Activated CD4-positive, alpha-beta T cell treated with anti-CD3 and anti-CD28 coated beads, Interleukin-2, amount 50 U/mL, for 1 hour (primary cell): Measurements from ENCODE around the gene CBX2.
"Not testable (repeated sequence)": the region's sequence is repeated elsewhere in the genome, so short reads cannot be mapped to it uniquely, and the experiment has no call there.

ENCODE experiments used
- DNase-seq: peaks from one replicate; pipeline ENCODE4 v3.0.0-alpha.2; 2020

Gene CBX2

GRCh38 chr17:79743614-79744013 is 34.3 kb upstream of the CBX2 start:
- no peak for DNase-seq

DNA sequence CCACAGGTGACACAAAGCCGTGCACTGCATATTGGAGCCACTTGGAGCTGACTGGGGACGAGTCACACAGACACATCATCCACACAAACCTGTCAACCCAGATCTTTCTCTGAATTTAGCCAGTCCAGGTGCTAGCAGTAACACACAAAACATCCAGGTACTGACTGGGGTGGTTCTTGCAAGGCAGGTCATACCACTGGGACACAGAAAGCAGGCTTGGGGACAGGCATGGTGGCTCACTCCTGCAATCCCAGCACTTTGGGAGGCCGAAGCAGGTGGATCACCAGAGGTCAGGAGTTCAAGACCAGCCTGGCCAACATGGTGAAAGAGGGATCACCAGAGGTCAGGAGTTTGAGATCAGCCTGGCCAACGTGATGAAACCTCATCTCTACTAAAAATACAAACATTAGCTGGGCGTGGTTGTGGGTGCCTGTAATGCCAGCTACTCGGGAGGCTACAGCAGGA is 32.3 kb upstream of the CBX2 start:
- DNase-seq: no peak

GRCh38 chr17:79746889-79747507 is 30.9 kb upstream of the CBX2 start:
- no peak for DNase-seq

DNA sequence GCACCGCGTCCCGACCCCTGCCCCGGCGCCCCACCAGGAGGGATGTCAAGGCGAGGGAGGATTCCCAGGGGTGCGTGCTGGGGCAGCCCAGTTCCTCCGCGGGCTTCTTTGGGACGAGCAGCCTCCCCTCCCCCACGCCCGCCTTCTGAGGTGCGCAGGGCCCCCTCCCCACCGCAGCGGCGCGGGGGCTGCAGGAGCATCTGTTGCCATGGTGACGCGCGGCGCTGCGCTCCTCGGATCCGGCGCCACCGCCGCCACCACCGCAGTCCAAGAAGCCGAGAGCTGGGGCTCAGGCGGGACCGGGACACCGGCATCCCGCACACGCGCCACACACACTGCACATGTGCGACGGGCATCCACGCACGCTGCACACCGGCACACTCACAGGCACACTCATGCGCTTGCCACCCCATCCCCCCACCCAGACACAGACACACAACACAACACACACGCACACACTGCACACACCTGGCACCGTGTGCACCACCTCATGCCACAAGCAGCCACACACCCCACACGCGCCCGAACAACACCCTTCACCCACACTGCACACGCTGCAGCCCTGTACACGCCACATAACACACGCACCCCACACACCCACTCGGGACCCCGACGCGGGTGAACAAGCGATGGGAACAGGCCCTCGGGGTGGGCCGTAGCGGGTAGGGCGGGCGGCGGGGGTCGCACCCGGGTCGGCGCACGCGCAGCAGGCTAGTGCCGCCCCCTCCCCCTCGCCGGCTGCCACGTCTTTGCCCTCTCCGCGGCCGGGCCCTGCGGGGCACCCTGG is 30.2 kb upstream of the CBX2 start:
- DNase-seq: no peak

- no peak for DNase-seq
These were observed 29.5 kb upstream of the CBX2 start for GRCh38 chr17:79748295-79749099.

GRCh38 chr17:79749156-79749815 is 28.7 kb upstream of the CBX2 start:
- no peak for DNase-seq

- no peak for DNase-seq
These were observed 28.0 kb upstream of the CBX2 start for GRCh38 chr17:79749958-79750357.

DNA sequence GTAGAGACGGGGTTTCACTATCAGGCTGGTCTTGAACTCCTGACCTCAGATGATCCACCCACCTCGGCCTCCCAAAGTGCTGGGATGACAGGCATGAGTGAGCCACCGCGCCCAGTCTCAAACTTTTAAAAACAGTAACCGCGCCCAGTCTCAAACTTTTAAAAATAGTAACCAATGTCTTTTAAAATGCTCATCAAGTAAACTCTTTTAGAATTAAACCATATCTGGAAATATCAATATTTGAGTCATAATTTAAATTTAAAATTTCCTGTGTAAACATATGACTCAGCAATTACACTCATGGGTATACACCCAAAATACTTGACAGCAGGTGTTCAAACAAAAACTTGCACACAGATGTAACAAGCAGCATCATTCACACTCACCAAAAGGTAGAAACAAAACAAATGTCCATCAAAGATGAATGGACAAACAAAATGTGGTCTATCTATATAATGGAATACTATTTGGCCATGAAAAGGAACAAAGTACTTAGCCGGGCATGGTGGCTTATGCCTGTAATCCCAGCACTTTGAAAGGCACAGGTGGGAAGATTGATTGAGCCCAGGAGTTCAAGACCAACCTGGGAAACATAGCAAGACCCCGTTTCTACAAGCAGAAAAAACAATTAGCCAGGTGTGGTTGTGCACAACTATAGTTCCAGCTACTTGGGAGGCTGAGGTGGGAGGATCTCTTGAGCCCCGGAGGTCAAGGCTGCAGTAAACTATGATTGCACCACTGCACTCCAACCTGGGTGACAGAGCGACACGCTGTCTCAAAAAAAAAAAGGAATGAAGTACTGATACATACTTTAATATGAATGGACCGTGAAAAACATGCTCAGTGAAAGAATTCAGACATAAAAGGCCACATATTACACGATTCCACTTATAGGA is 27.1 kb upstream of the CBX2 start:
- DNase-seq: no peak

GRCh38 chr17:79752175-79752574 is 25.8 kb upstream of the CBX2 start:
- no peak for DNase-seq

- no peak for DNase-seq
These were observed 23.6 kb upstream of the CBX2 start for GRCh38 chr17:79754370-79754769.

GRCh38 chr17:79754903-79755302 is 23.0 kb upstream of the CBX2 start:
- not testable (repeated sequence) for DNase-seq

DNA sequence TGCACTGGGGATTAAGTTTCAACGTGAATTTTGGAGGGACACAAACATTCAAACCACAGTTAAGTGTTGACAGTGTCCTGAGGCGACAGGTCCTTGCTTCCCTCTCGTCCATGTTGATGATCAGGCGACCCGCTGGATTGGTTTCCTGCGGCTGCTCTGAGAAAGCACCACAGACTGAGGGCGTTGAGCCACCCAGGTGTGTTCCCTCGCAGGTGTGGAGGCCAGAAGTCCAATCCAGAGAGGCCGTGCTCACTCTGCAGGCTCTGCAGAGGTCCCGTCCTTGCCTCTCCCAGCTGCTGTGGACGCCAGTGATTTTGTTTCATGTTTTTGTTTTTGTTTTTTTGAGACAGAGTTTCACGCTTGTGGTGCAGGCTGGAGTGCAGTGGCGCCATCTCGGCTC is 22.4 kb upstream of the CBX2 start:
- no peak for DNase-seq

GRCh38 chr17:79757140-79757745 is 20.7 kb upstream of the CBX2 start:
- no peak for DNase-seq

DNA sequence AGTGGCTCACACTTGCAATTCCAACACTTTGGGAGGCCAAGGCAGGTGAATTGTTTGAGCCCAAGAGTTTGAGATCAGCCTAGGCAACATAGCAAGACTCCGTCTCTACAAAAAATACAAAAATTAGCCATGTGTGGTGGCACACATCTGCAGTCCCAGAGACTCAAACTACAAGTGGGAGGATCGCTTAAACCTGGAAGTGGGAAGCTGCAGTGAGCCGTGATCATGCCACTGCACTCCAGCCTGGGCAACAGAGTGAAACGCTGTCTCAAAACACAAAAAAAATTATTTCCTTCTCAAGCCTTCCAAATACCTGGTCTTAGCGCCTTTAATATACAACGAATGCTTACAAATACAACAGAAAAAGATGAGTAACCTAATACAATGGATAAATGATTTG is 19.7 kb upstream of the CBX2 start:
- no peak for DNase-seq

DNA sequence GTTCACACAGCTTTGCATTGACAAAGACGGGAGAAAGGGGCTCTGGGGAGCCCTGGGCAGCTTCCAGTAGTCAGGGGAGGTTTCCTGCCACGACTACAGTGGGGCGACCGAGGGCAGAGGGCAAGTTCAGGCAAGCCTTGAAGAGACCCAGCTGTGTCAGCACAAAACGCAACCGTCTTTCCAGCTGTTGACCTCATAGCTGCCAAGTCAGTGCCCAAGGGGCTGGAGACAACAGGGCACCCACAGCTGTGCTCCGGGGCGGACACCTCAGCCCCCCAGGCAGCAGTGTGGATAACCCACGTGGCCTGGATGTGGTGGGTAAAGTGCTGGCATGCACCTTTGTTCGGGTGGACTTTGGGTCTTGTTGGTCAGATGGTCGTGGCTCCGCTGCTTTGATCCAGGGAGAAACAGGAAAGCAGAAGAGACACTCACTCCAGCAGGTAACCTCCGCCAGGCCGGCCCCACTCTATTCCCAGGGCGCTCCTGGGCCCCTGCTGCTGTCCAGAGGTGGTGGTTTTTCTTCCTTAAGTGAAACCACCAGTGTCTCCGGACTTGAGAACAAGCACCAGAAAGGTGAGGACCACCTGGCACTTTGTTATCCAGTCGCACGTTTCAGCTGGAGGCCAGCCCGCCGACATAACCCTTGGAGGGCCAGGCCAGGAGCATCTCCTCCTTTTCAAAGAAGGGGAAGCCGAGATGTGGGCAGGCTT is 17.6 kb upstream of the CBX2 start:
- no peak for DNase-seq

DNA sequence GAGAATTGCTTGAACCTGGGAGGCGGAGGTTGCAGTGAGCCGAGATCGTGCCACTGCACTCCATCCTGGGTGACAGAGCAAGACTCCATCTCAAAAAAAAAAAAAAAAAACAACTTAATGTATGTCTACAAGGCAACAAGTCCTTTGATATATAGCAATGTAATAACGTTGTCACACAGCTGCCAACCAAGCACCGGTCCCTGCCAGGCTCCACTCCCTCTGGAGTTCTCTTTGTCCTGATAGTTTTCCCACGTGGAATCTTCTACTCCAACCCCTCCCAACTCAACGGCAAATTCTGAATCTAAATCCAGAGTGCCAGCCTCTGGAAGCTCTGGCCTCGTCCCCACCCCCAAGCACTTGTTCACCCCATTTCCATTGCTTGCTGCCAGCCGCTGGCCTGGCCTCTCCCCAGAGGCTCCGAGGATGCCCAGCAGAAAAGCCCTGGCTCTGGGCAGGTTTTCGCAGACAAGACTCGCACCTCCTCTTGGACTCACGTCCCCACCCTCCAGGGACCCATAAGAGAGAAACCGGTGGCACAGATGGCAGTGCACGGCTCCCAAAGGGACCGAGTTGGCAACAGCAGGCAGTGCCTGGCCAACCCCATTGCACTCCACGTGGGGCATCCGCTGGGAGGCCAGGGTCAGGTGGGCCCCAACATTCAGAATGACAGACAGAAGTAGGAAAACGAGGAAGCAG is 15.9 kb upstream of the CBX2 start:
- no peak for DNase-seq

- no peak for DNase-seq
These were observed 12.2 kb upstream of the CBX2 start for GRCh38 chr17:79765708-79766107.

- no peak for DNase-seq
These were observed 8.1 kb upstream of the CBX2 start for GRCh38 chr17:79769570-79770506.

DNA sequence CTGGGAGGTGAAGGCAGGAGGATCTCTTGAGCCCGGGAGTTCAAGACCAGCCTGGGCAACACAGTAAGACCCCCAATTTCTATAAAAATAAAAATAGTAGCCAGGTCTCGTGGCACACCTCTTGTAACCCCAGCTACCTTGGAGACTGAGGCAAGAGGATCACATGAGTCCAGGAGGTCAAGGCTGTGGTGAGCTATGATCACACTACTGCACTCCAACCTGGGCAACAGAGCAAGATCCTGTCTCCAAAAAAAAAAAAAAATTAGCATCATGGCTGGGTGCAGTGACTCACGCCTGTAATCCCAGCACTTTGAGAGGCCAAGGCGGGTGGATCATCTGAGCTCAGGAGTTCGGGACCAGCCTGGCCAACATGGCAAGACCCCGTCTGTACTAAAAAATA is 6.7 kb upstream of the CBX2 start:
- no peak for DNase-seq
